GM18520 (cell line): ENCODE measurements around the gene DLGAP5.

Experiments
- ATAC-seq: cut with Tn5 transposase; IDR thresholded peaks from one replicate; pipeline ENCODE4 v1.9.1; 2021; ENCODE audit not compliant: unreplicated experiment

The DLGAP5 gene

DNA sequence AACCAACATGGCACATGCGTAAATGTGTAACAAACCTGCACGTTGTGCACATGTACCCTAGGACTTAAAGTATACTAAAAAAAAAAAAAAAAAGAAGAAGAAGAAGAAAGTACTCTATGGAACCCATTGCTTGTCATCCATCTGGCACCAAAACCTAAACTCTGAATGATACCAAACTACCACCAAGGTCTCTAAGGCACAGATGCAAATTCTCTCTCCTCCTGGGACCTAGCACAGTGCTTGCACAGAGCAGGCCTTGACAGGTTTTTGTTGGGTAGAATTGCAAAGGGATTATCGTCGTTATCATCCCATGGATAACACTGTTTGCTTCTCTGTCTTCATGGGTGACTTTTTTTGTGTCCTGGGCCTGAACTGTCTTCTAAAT lies 75.5 kb downstream of the DLGAP5 start:
- no peak for ATAC-seq

DNA sequence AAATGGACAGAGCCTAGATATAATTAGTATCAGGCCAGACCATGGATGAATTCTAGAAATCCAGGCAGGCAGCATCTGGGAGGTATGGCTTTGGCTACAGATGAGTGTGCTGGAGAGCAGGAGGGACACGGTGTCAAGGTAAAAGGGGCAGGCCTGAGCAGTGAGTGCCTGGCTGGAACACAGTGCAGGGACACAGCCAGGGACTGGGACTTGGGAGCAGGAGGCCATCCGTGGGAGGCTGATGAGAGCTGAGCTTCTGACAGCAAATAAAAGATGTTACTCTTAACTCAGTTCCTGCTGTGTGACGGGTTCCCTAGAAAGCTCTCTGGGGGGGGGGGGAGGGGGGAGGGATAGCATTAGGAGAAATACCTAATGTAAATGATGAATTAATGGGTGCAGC lies 75.9 kb downstream of the DLGAP5 start:
- no peak for ATAC-seq

DNA sequence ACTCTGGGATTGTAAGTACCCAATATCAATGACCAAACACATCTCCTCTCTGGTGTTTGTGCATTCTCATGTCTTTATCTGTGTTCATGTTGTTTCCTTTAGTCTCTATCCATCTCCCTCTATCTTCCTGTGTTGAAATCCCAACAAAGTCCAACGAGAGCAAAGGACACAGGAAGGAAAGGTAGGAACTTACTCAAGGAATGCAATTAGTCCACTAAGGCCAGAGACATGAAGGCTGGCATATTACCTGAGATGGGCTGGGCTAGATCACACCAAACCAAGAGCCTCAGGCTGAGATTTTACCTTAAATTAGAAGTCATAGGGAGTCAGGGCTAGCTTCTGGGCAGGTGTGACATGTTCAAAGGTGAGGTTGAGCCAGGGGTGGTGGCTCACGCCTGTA lies 76.7 kb downstream of the DLGAP5 start:
- ATAC-seq: no peak

DNA sequence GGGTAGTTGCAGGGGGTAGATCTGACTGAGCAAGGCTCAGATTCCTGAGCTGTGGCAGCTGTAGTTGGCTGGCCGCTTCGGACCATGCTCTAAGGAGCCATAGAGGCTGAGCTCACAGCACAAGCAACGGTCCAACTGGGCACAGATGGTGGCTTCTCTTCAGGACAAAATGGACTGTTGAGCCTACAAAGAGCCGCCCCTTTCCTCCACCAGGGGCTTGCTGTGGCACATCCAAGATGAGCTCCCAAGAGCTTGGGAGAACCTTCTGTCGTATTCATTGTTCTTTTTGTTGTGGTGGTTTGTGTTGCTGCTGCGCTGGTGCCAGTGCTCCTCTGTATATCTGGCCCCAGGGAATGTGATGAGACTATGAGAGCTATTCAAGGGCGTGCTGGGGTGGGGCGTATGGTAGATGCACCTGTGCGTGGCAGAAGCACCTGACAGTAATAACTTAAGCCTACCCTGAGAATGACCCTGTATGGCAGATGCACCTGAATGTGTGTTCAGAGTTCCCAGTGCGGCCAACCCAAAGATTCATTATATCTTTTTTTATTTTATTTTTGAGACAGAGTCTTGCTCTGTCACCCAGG lies 80.2 kb downstream of the DLGAP5 start:
- ATAC-seq: no peak

DNA sequence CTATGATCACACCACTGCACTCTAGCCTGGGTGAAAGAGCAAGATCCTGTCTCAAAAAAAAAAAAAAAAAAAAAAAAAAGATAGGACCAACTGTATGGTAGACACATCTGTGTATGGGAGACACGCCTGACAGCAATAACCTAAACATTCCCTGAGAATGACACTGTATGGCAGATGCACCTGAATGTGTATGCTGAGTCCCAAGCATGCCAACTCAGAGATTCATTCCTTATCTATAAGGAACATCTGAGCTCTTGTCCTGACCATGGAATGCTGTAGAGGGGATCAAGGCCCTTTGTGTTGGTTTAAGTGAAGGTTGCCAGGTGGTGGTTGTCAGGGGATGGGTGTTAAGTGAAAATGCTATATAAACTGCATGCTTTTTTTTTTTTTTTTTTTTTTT lies 81.5 kb downstream of the DLGAP5 start:
- ATAC-seq: no peak

DNA sequence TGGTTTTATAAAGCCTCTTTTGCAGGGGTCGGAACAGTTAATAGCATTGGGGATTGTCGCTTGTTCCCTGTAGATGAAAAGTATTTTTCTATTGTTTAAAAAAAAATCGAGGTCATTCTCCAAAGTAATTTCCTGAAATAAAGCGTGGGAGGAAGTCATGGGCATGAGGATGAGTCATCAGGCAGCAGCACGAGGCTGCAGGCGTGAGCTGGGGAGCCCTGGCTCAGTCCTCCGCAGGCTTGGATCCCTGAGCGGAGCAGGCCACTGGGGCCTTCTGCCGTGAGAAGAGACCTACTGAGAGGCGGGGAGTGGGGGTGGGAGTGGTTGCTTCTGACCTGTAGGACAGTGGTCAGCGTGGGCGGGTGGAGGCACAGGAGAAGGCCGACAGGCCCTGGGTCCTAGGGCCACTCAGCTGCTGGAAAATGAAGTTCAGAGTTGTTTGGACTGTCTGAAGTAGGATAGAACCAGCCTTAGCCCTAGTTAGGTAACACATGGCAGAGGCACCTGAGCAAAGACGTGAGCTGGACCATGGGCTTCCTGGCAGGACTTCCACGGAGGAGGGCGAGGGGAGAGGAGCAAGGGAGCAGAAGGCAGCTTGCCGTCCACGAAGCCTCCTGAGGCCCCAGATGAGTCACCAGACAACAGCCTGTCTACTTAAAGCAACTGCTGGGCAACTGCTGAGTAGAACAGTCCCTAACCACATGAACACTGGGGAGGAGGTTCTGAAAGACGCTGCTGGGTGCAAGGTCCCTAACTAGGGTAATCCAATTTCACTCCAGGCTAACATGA lies 83.4 kb downstream of the DLGAP5 start:
- ATAC-seq: no peak

DNA sequence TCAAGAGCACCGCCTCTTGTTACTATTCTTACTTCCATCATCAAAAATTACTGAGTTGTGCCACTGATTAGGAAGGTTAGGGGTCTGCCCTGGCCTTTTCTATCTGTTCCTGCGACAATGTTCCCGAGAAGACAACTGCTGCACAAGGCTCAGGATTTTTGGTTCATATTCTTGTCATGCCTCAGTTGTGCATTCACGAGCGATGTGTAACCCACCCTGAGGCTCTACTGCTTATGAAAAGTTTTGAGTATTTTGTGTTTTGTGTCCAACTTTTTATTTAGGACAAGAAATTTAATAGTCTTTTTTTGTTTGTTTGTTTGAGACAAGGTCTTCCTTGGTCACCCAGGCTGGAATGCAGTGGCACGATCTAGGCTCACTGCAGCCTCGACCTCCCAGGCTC lies 85.4 kb downstream of the DLGAP5 start:
- no peak for ATAC-seq

DNA sequence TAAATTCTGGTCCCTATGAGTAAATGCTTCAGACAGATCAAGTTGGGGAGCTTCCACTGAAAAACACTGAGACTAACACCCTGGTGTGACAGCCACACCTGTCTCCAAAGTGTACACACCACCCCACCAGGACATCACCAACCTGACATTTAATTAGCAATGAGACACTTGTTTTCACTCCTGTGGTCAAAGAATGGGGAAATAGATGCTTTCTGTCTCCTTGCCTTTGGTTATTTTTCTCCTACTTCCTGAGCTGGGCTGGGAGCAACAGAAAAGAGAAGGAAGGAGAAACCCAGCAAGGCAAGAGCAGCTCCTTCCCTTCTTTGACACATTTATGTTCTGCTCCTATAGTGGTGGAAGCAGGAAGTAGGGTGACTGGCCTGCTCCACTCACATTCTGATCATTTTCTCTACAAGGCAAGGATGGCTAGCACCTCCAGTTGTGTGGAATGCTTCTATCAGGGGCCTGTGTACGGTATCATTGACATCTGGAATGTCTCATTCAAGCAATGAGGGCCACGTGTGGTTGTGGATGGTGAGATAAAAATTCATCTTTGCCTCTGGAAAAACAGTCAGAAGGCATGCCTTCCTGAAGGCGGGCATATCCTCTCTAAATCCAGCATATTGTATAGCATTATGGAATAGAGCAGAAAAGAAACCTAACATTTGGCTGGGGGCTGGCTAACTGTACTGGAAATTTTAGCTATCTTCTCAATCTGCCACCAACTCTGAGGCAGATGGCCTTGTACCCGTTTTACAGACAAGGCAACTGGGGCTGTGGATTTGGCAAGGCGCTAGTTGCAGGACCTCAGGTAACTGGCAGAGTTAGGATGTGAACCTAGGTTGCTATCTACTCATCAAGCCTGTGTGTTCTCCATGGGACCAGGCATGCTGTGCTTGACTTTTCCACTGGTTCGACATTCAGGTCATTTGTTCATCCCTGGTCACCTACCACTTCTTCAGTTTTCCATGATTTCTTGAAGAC lies 87.1 kb downstream of the DLGAP5 start:
- ATAC-seq: no peak

DNA sequence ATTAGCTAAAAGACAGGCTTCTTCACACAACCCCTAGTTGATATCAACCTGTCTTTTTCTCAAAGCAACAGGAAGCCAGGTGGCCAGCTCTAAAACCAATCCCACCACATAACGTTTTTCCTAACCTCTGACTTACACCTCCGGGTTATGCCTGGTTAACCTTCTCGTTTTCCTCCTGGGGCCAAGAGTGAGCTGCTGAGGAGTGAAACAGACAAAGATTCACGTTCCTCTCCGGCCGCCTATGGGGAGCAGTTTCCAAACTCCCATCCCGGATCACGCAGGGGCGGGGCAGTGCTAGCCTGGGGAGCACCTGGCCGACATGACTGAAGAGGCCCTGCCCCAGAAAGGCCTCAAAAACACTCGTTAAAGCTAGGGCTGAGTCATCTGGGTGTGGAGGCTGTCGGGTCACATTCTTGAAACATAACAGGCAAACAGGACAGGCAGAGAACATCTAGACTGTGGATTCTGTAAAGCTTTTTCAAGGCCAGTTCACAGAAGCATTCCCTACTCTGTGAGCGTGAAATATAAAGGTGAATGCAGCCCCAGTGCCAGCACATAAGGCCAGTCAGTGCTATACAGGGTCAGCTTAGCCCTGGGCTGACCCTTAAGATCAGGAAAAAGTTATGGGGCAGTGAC lies 88.3 kb downstream of the DLGAP5 start:
- ATAC-seq: peak; percentile 21

DNA sequence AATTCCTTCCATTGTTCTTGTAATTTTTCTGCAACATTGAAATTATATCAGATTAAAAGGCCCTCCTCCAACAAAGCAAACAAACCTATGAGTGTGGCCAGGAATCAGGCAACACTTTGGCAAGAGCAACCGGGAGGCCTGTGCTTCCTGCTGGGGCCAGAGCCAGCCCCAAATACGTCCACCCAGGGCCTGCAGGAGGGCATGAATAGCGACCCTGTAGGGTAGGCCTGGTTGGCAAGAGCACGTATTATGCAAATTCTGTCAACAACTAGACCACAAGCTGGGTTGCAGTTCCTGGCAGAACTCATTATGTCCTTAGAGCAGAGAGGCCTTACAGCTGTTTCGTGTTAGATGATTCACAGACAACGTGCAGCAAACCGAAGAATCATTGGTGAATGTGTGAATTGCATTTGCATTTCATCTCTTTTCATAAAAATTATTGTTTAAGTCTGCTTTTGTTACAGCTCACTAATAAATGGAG lies 89.2 kb downstream of the DLGAP5 start:
- peak; percentile 80 for ATAC-seq

DNA sequence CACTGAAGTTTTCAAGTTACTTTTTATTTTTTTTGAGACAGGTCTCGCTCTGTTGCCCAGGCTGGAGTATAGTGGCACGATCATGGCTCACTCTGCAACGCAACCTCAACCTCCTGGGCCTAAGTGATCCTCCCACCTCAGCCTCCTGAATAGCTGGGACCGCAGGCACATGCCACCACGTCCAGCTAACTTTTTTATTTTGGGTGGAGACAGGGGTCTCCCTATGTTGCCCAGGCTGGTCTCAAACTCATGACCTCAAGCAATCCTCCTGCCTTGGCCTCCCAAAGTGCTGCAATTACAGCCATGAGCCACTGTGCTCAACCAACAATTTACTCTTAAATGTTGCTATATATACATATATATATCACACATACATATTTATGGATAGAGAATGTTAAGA lies 89.7 kb downstream of the DLGAP5 start:
- no peak for ATAC-seq

DNA sequence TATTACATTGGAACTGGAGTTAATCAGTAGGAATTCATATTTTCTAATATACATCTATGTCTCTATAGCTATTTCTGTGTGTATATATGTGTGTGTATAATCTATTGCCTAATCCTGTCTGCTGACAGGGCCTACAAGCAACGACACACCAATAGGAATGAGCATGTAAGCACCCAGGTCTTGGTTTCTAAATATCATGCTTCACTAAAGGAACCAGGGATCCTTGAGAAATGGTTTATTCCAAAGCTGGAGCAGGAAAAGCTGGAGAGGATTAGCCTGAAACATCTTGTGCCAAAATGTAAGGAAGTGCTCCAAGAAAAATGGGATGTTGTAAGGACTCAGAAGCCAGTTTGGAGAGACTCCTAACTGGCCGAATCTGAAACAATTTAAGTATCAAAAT lies 91.6 kb downstream of the DLGAP5 start:
- ATAC-seq: no peak

DNA sequence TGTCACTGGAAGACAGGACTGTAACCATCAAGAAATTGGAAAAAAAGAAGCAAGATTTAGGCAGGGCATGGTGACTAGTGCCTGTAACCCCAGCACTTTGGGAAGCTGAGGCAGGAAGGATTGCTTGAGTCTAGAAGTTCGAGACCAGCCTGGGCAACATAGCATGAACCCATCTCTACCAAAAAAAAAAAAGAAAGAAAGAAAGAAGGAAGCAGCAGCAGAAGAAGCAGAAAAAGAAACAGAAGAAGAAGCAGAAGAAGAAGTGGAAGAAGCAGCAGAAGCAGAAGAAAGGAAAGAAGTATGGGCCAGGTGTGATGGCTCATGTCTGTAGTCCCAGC lies 92.9 kb downstream of the DLGAP5 start:
- ATAC-seq: no peak
